22Rv1 (cell line): ENCODE measurements around the gene GCSAML.

Experiments
- H3K27ac ChIP-seq: fragments of 450-650 bp; 2 replicates; pipeline ENCODE4 v1.5.1; 2017
- CTCF ChIP-seq: fragments of 450-650 bp; IDR thresholded peaks from 2 replicates; pipeline ENCODE4 v1.5.1; 2017; ENCODE audit warnings: mild to moderate bottlenecking
- ZFX ChIP-seq: fragments of 450-650 bp; IDR thresholded peaks from 2 replicates; pipeline ENCODE4 v1.6.1; 2017; ENCODE audit warnings: antibody characterized with exemption, borderline replicate concordance

Gene GCSAML

GRCh38 chr1:247562198-247562597 is 13.3 kb downstream of the GCSAML start:
- TF ChIP-seq CTCF (no peak), ZFX (no peak)
- no peak overlapping the region for H3K27ac ChIP-seq

GRCh38 chr1:247574236-247574635 is 25.3 kb downstream of the GCSAML start:
- no peak overlapping the region for H3K27ac ChIP-seq
- TF ChIP-seq ZFX (no peak), CTCF (no peak)

- TF ChIP-seq ZFX (no peak), CTCF (no peak)
- H3K27ac ChIP-seq = no peak overlapping the region
Observed at GRCh38 chr1:247574664-247575063, 25.7 kb downstream of the GCSAML start.

GRCh38 chr1:247576514-247576913 is 27.6 kb downstream of the GCSAML start:
- no peak overlapping the region for H3K27ac ChIP-seq
- no peak for TF ChIP-seq ZFX
- peak; percentile 70 for TF ChIP-seq CTCF

- TF ChIP-seq ZFX = no peak
- TF ChIP-seq CTCF = no peak
- H3K27ac ChIP-seq = no peak overlapping the region
Observed at GRCh38 chr1:247578946-247579460, 30.1 kb downstream of the GCSAML start.

GRCh38 chr1:247588060-247588459 is 39.1 kb downstream of the GCSAML start, which contains the start of gene OR2G2:
TSS of gene OR2G2 (plus strand) at chr1:247588360. CDS start at chr1:247588360, 0 bp downstream.
- H3K27ac ChIP-seq = no peak within 1 kb of the TSS
- no peak for TF ChIP-seq CTCF
- TF ChIP-seq ZFX = no peak

GRCh38 chr1:247605286-247605685 is 56.4 kb downstream of the GCSAML start, which contains the start of gene OR2G3:
TSS of gene OR2G3 (plus strand) at chr1:247605586. CDS start at chr1:247605586, 0 bp downstream.
- H3K27ac ChIP-seq = no peak within 1 kb of the TSS
- TF ChIP-seq ZFX = no peak
- no peak for TF ChIP-seq CTCF
